Right atrium auricular region (tissue), 2 donors: ENCODE data around the gene GPR161. TPM values are rescaled to one million over a fixed set of nuclear protein-coding genes. Genes with fewer than 3 reads are reported as not detected.

ENCODE experiments used
- DNase-seq: peaks from one replicate; pipeline ENCODE4 v3.0.0-alpha.2; 2019; ENCODE audit warnings: low spot score
- H3K27ac ChIP-seq, 2 donors: fragments of 200-600 bp; sonication (generic); 1 replicate in 1 of 2; 2 replicates in 1 of 2; pipeline ENCODE4 v1.5.1; 2016 to 2019
- H3K27me3 ChIP-seq, 2 donors: fragments of 200-600 bp; sonication (generic); one replicate each; pipeline versions ENCODE4 v1.5.1 to v1.6.0; 2017 to 2019
- H3K36me3 ChIP-seq: fragments of 200-600 bp; sonication (generic); one replicate; pipeline ENCODE4 v1.5.1; 2016
- H3K4me1 ChIP-seq, 2 donors: fragments of 200-600 bp; sonication (generic); one replicate each; pipeline versions ENCODE4 v1.5.1 to v1.6.0; 2017 to 2019
- H3K4me3 ChIP-seq, 2 donors: fragments of 200-600 bp; sonication (generic); 1 replicate in 1 of 2; 2 replicates in 1 of 2; pipeline ENCODE4 v1.5.1; 2017 to 2019; ENCODE audit warnings: mild to moderate bottlenecking in 1 of 2, moderate library complexity in 1 of 2
- H3K9me3 ChIP-seq, 2 donors: fragments of 200-600 bp; sonication (generic); one replicate each; pipeline ENCODE4 v1.5.1; 2019
- CTCF ChIP-seq, 2 donors: fragments of 200-600 bp; sonication (generic); IDR thresholded peaks; one replicate each; pipeline ENCODE4 v1.5.1; 2019; ENCODE audit warnings: antibody characterized with exemption in 2 of 2
- total RNA-seq, 2 donors: library from RNA; depleted of rRNA; stranded (reverse); fragments of >200 nt; gene quantifications; one replicate each; pipeline ENCODE4 v1.1.0, GENCODE V29; 2016

GPR161 gene
- total RNA-seq, 2 donors from 2014 or later, result 2.9 to 3.2 TPM

GRCh38 chr1:168088511-168089325 lies 48.0 kb downstream of the GPR161 start:
- H3K27ac ChIP-seq, result no peak overlapping the region
- no peak for TF ChIP-seq CTCF (IDR thresholded peaks at IDR 0.05)
- no peaks in the 10 kb centered on the region for H3K9me3 ChIP-seq
- peaks cover 0 to 26% of the 10 kb centered on the region in 2 donors for H3K4me1 ChIP-seq
- no peaks in the 10 kb centered on the region for H3K36me3 ChIP-seq
- no peak overlapping the region for H3K4me3 ChIP-seq
- DNase-seq, result no peak
- H3K27me3 ChIP-seq, result no peaks in the 10 kb centered on the region

GRCh38 chr1:168087696-168088095 lies 49.0 kb downstream of the GPR161 start:
- Histone ChIP-seq H3K4me3 (no peak overlapping the region), H3K36me3 (no peaks in the 10 kb centered on the region), H3K4me1 (peaks cover 0 to 25% of the 10 kb centered on the region in 2 donors), H3K9me3 (no peaks in the 10 kb centered on the region), H3K27me3 (no peaks in the 10 kb centered on the region), H3K27ac (no peak overlapping the region)
- no peak for TF ChIP-seq CTCF (IDR thresholded peaks at IDR 0.05)
- DNase-seq, result no peak

GRCh38 chr1:168086438-168086837 lies 50.3 kb downstream of the GPR161 start:
- Histone ChIP-seq H3K36me3 (no peaks in the 10 kb centered on the region), H3K4me1 (peaks cover 0 to 35% of the 10 kb centered on the region in 2 donors), H3K27me3 (no peaks in the 10 kb centered on the region), H3K9me3 (no peaks in the 10 kb centered on the region), H3K27ac (peak overlapping the region; percentile 47 to 59), H3K4me3 (no peak overlapping the region)
- no peak for TF ChIP-seq CTCF (IDR thresholded peaks at IDR 0.05)
- DNase-seq, result no peak

- TF ChIP-seq CTCF (IDR thresholded peaks at IDR 0.05), result no peak
Observed at GRCh38 chr1:168085401-168085872, 51.3 kb downstream of the GPR161 start.

GRCh38 chr1:168084396-168085231 lies 52.1 kb downstream of the GPR161 start:
- peak overlapping the region; percentile 47 to 59 for H3K27ac ChIP-seq
- no peaks in the 10 kb centered on the region for H3K27me3 ChIP-seq
- no peaks in the 10 kb centered on the region for H3K36me3 ChIP-seq
- H3K4me1 ChIP-seq, result peaks cover 0 to 49% of the 10 kb centered on the region in 2 donors
- DNase-seq, result peak; percentile 79
- peak overlapping the region in 1 of 2 donors; percentile 7 for H3K4me3 ChIP-seq
- TF ChIP-seq CTCF (IDR thresholded peaks at IDR 0.05), result peak; percentile 74 to 90
- no peaks in the 10 kb centered on the region for H3K9me3 ChIP-seq

More at GRCh38 chr1:168085401-168085872, 51.3 kb downstream of the GPR161 start:
- peak; percentile 72 for DNase-seq
- H3K27ac ChIP-seq, result peak overlapping the region; percentile 47 to 59
- H3K27me3 ChIP-seq, result no peaks in the 10 kb centered on the region
- peak overlapping the region in 1 of 2 donors; percentile 7 for H3K4me3 ChIP-seq
- H3K9me3 ChIP-seq, result no peaks in the 10 kb centered on the region
- no peaks in the 10 kb centered on the region for H3K36me3 ChIP-seq
- peaks cover 0 to 42% of the 10 kb centered on the region in 2 donors for H3K4me1 ChIP-seq
